Loucy (cell line): ENCODE data around the gene SCAPER.

Experiments used
- CTCF ChIP-seq: fragments of 200-600 bp; sonication (generic); conservative IDR thresholded peaks from 2 replicates; pipeline ENCODE4 v1.5.1; 2014; ENCODE audit warnings: mild to moderate bottlenecking, antibody characterized with exemption, low read length
- EZH2phosphoT487 ChIP-seq: fragments of 200-600 bp; IDR thresholded peaks from 2 replicates; pipeline ENCODE4 v1.6.1; 2018; ENCODE audit warnings: antibody characterized with exemption, mild to moderate bottlenecking, moderate library complexity, borderline replicate concordance

- TF ChIP-seq CTCF, result no peak
- no peak for TF ChIP-seq EZH2phosphoT487
These were observed 513.8 kb downstream of the SCAPER start for GRCh38 chr15:76391309-76391708.
